Calu3 (cell line): ENCODE data around the gene GNPTAB. TPM values are rescaled to one million over a fixed set of nuclear protein-coding genes. Genes with fewer than 3 reads are reported as not detected.

Experiments used
- BruUV-seq: library from RNA; stranded (reverse); fragments of 400-500 nt; replicated peaks from 2 replicates; lab custom pipeline; 2021; lab: Mats Ljungman, UMichigan
- CTCF ChIA-PET: fragments of 300-600 bp; sonication (Branson Sonifier 250); formaldehyde crosslinking; loops from one replicate; lab custom pipeline; 2022; ENCODE audit warnings: antibody characterized with exemption; lab: Charles Lee
- DNase-seq: peaks from one replicate; pipeline ENCODE4 v3.0.0; 2022
- H3K27ac Mint-ChIP-seq: one replicate; pipeline ENCODE4 v1.8.0; 2022; ENCODE audit warnings: mixed read lengths; ENCODE audit not compliant: unreplicated experiment
- H3K27me3 Mint-ChIP-seq: one replicate; pipeline ENCODE4 v1.8.0; 2022; ENCODE audit warnings: mixed read lengths; ENCODE audit not compliant: unreplicated experiment
- H3K36me3 Mint-ChIP-seq: one replicate; pipeline ENCODE4 v1.8.0; 2022; ENCODE audit warnings: mild to moderate bottlenecking, moderate library complexity, mixed read lengths; ENCODE audit not compliant: insufficient read depth, unreplicated experiment
- H3K4me1 Mint-ChIP-seq: one replicate; pipeline ENCODE4 v1.8.0; 2022; ENCODE audit warnings: mild to moderate bottlenecking, low read depth, mixed read lengths; ENCODE audit not compliant: unreplicated experiment
- H3K4me3 Mint-ChIP-seq: one replicate; pipeline ENCODE4 v1.8.0; 2022; ENCODE audit warnings: mild to moderate bottlenecking, low read depth, moderate library complexity, mixed read lengths; ENCODE audit not compliant: unreplicated experiment
- H3K9me3 Mint-ChIP-seq: one replicate; pipeline ENCODE4 v1.8.0; 2022; ENCODE audit warnings: low read depth, mixed read lengths; ENCODE audit not compliant: unreplicated experiment
- CTCF ChIP-seq: fragments of 200-600 bp; IDR thresholded peaks from one replicate; pipeline ENCODE4 v1.8.0; 2022; ENCODE audit warnings: antibody characterized with exemption; ENCODE audit not compliant: unreplicated experiment
- intact Hi-C: fragments of 100-400 bp; cut with micrococcal nuclease; formaldehyde crosslinking; loops from one replicate; pipeline ENCODE4 v1.10.0; 2022; ENCODE audit not compliant: unreplicated experiment
- total RNA-seq: library from RNA; stranded (reverse); gene quantifications from 2 replicates; pipeline ENCODE4 v1.2.3, GENCODE V29; 2022

GNPTAB gene
- total RNA-seq, 1 experiment from 2014 or later, result 36.0 TPM

GRCh38 chr12:101719566-101719965 lies 111.2 kb downstream of the GNPTAB start:
- Mint-ChIP-seq H3K36me3 (peaks cover 4% of the 10 kb centered on the region), H3K4me1 (no peaks in the 10 kb centered on the region)
- no TSS peak for BruUV-seq

GRCh38 chr12:101714877-101715444 lies 115.8 kb downstream of the GNPTAB start:
- Mint-ChIP-seq H3K27me3 (no peaks in the 10 kb centered on the region), H3K36me3 (peaks cover 4% of the 10 kb centered on the region), H3K27ac (no peak overlapping the region), H3K4me3 (no peak overlapping the region), H3K4me1 (no peaks in the 10 kb centered on the region), H3K9me3 (no peaks in the 10 kb centered on the region)
- no peak for DNase-seq
- CTCF ChIA-PET, result no interaction called here
- TF ChIP-seq CTCF, result no peak
- BruUV-seq, result no TSS peak
- intact Hi-C loops, result no loop called here

More at GRCh38 chr12:101719566-101719965, 111.2 kb downstream of the GNPTAB start:
- no peak overlapping the region for H3K27ac Mint-ChIP-seq
- intact Hi-C loops, result no loop called here
- H3K27me3 Mint-ChIP-seq, result no peaks in the 10 kb centered on the region
- H3K9me3 Mint-ChIP-seq, result no peaks in the 10 kb centered on the region
- no peak for DNase-seq
- no peak for TF ChIP-seq CTCF
- no peak overlapping the region for H3K4me3 Mint-ChIP-seq
- CTCF ChIA-PET, result no interaction called here

- intact Hi-C loops, result no loop called here
- BruUV-seq, result no TSS peak
- CTCF ChIA-PET, result interaction anchor here (1.2 kb wide), 1 partner anchor 226 kb away, joined by 3 read pairs; no protein-coding TSS in a partner anchor
- DNase-seq, result no peak
- Mint-ChIP-seq H3K27ac (no peak overlapping the region), H3K36me3 (peaks cover 4% of the 10 kb centered on the region), H3K4me1 (peaks cover 7% of the 10 kb centered on the region), H3K27me3 (no peaks in the 10 kb centered on the region), H3K9me3 (no peaks in the 10 kb centered on the region), H3K4me3 (no peak overlapping the region)
- TF ChIP-seq CTCF, result no peak
Measured at GRCh38 chr12:101713930-101714329, 116.8 kb downstream of the GNPTAB start.

GRCh38 chr12:101713059-101713682 lies 117.6 kb downstream of the GNPTAB start:
- no peak for TF ChIP-seq CTCF
- Mint-ChIP-seq H3K4me1 (peaks cover 7% of the 10 kb centered on the region), H3K9me3 (no peaks in the 10 kb centered on the region), H3K27ac (no peak overlapping the region), H3K36me3 (peaks cover 4% of the 10 kb centered on the region), H3K27me3 (no peaks in the 10 kb centered on the region), H3K4me3 (no peak overlapping the region)
- CTCF ChIA-PET, result interaction anchor here (1.2 kb wide), 1 partner anchor 225 kb away, joined by 3 read pairs; no protein-coding TSS in a partner anchor
- BruUV-seq, result no TSS peak
- no peak for DNase-seq
- intact Hi-C loops, result no loop called here
